GM13977 (cell line): ENCODE results near the gene GSTP1.
"Not testable (repeated sequence)": the region's sequence is repeated elsewhere in the genome, so short reads cannot be mapped to it uniquely, and the experiment has no call there.

ENCODE experiments used
- DNase-seq: peaks from one replicate; pipeline ENCODE4 v3.0.0; 2012; ENCODE audit warnings: low spot score
- in situ Hi-C: fragments of 300-500 bp; cut with MboI; formaldehyde crosslinking; loops from one replicate; pipeline ENCODE4 v1.12.0; 2022; ENCODE audit warnings: low sequenced_read_pairs, low pct_unique_long_range_greater_than_20kb, mixed read lengths, inconsistent platforms; ENCODE audit not compliant: unreplicated experiment
- TF ChIP-seq, protein P1 (sequence below): IDR thresholded peaks from 2 replicates; pipeline ENCODE4 v1.5.1; 2012; ENCODE audit warnings: mild to moderate bottlenecking, control low read depth; ENCODE audit not compliant: insufficient read depth; ENCODE audit errors: extremely low read depth, missing control alignments

Gene GSTP1

DNA sequence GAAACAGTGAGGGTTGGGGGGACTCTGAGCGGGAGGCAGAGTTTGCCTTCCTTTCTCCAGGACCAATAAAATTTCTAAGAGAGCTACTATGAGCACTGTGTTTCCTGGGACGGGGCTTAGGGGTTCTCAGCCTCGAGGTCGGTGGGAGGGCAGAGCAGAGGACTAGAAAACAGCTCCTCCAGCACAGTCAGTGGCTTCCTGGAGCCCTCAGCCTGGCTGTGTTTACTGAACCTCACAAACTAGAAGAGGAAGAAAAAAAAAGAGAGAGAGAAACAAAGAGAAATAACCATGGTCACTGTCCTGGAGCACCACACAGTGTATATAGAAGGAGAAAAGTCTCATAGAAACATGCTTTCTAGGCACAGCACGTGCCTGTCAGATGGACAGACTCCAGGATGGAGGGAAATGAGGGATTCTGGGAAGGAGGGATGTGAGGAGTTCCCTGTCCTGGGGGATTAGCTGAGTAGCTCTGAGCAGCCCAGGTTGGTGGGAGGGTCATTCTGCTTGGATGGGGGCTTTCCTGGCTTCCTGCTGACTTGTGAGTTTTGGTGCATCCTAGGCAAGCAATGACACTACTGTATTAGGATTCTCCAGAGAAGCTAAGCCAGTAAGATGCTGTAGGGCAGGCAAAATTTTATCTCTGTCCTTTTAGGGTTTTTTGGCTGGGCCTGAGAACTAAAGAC lies 3.1 kb downstream of the GSTP1 start:
- TF ChIP-seq, protein P1, sequence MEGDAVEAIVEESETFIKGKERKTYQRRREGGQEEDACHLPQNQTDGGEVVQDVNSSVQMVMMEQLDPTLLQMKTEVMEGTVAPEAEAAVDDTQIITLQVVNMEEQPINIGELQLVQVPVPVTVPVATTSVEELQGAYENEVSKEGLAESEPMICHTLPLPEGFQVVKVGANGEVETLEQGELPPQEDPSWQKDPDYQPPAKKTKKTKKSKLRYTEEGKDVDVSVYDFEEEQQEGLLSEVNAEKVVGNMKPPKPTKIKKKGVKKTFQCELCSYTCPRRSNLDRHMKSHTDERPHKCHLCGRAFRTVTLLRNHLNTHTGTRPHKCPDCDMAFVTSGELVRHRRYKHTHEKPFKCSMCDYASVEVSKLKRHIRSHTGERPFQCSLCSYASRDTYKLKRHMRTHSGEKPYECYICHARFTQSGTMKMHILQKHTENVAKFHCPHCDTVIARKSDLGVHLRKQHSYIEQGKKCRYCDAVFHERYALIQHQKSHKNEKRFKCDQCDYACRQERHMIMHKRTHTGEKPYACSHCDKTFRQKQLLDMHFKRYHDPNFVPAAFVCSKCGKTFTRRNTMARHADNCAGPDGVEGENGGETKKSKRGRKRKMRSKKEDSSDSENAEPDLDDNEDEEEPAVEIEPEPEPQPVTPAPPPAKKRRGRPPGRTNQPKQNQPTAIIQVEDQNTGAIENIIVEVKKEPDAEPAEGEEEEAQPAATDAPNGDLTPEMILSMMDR = no peak
- in situ Hi-C loops = no loop called here
- DNase-seq = no peak

DNA sequence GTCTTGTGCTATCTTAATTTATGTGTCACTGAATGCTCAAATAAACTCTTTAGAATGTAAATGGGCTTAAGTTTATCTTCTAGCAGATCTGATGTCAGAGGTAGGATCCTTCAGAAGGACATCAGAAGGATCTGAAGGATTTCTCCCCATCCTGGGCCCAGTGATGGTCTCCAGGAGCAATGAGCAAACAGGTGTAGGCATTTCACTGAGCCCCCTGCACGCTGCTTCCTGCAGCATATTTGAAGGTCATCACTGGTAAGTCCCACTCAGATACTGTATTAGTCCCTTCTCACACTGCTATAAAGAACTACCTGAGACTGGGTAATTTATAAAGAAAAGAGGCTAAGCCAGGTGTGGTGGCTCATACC lies 4.5 kb downstream of the GSTP1 start:
- DNase-seq = no peak
- in situ Hi-C loops = no loop called here

DNA sequence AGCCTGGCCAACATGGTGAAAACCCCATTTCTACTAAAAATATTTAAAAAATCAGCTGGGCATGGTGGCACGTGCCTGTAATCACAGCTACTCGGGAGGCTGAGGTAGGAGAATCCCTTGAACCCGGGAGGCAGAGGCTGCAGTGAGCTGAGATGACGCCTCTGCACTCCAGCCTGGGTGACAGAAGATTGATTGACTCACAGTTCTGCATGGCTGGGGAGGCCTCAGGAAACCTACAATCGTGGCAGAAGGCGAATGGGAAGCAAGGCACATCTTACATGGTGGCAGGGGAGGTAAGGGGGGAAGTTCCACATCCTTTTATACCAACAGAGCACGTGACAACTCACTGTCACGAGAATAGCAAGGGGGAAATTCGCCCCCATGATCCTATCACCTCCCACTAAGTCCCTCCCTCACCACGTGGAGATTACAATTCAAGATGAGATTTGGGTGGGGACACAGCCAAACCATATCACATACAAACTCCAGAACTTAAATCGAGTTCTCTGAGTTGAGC lies 5.3 kb downstream of the GSTP1 start:
- not testable (repeated sequence) for DNase-seq

More for the DNA sequence above, 4.5 kb downstream of the GSTP1 start:
- TF ChIP-seq, protein P1 = no peak

DNA sequence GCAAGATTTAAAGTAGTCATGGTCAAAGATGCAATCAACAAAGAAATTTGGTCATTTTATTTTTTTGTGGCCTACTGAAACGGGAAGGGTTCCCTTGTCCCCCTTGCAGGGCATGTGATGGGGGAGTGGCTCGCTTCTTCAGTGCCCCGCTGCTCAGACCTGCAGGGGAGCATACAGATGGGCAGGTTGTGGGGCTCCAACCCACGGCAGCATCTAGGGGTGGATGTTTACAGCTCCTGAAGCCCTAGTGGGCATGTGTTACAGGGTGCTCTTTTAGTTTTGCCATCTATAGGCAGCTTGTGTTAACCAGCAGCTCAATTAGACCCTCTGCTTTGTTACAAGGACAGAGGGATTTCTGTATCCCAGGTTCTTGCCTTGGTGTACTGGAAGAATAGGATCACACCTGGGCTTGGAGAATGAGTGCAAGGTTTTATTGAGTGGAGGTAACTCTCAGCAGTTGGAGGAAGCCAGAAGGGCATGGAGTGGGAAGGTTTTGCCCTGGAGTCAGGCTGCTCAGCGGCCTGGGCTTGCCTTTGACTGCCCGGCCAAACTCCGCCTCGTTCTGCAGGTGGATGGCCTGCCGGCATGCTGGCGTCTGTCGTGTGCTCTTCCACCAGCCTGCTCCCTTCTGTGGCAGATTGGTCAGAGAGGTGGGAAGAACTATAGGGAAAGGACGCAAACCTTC lies 9.4 kb downstream of the GSTP1 start:
- TF ChIP-seq, protein P1 = no peak
- no peak for DNase-seq
- in situ Hi-C loops = no loop called here

More for the DNA sequence above, 5.3 kb downstream of the GSTP1 start:
- in situ Hi-C loops = not testable (repeated sequence)

DNA sequence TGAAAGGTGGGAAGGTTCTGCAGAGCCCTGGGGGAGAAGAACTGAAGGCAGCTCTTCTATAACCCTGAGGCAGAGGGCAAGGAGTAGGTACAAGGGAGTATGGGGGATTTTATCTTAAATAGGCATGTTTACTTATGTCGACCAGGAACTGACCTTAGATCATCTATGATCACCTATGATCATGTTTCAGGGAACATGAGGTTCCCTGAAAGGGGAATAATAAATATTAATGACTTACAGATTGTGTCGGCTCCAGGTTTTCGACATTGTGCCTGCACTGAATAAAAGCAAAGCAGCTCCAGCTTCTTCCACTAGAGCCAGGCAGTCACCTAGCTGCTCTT lies 9.9 kb downstream of the GSTP1 start:
- TF ChIP-seq, protein P1 = no peak
- DNase-seq = no peak
- in situ Hi-C loops = no loop called here

DNA sequence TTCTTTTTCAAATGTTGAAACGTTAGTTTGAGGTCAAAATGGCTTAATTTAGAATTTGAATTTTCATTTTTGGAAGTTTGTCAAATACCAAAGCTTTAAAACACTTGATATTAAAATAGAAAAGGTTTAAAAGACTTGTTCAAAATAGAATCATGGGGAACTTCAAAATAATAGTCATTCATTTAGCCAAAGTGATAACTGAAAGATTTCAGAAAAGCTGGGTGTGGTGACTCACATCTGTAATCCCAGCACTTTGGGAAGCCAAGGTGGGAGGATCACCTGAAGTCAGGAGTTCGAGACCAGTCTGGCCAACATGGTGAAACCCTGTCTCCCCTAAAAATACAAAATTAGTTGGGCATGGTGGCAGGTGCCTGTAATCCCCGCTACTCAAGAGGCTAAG lies 10.9 kb downstream of the GSTP1 start:
- no peak for DNase-seq
- in situ Hi-C loops = no loop called here
- TF ChIP-seq, protein P1 = no peak

DNA sequence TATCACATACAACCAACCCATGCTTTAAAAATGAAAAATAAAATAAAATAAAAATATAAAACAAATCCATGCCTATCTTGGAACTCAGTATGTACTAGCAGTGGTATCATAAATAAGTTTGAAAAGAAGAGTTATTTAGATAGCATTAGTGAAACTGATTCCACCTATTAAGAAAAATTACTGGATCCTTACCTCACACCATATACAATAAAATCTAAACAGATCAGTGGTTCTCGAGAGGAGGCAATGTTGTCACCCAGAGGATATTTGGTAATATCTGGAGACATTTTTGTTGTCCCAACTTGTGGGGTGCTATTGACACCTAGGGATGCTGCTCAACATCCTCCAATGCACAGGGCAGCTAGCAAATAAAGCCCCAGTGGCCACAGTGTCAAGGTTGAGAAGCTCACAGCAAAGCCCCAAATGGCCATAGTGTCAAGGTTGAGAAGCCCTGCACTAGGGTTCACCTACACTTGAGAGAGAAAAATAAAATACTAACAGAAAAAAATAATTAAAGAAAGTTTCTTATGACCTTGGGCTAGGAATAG lies 13.2 kb downstream of the GSTP1 start:
- TF ChIP-seq, protein P1 = no peak
- no peak for DNase-seq
- in situ Hi-C loops = no loop called here

DNA sequence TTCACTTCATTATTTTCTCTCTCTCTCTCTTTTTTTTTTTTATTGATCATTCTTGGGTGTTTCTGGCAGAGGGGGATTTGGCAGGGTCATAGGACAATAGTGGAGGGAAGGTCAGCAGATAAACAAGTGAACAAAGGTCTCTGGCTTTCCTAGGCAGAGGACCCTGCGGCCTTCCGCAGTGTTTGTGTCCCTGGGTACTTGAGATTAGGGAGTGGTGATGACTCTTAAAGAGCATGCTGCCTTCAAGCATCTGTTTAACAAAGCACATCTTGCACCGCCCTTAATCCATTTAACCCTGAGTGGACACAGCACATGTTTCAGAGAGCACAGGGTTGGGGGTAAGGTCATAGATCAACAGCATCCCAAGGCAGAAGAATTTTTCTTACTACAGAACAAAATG lies 13.8 kb downstream of the GSTP1 start:
- in situ Hi-C loops = not testable (repeated sequence)

DNA sequence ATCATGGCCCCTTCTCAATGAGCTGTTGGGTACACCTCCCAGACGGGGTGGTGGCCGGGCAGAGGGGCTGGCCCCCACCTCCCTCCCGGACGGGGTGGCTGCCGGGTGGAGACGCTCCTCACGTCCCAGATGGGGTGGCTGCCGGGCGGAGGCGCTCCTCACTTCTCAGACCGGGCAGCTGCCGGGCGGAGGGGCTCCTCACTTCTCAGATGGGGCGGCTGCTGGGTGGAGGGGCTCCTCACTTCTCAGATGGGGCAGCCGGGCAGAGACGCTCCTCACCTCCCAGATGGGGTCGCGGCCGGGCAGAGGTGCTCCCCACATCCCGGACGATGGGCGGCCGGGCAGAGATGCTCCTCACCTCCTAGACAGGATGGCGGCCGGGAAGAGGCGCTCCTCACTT lies 14.4 kb downstream of the GSTP1 start:
- in situ Hi-C loops, DNase-seq: not testable (repeated sequence)

More for the DNA sequence above, 13.8 kb downstream of the GSTP1 start:
- DNase-seq = not testable (repeated sequence)
